ENCODE results near the gene RTN4R.

DNA sequence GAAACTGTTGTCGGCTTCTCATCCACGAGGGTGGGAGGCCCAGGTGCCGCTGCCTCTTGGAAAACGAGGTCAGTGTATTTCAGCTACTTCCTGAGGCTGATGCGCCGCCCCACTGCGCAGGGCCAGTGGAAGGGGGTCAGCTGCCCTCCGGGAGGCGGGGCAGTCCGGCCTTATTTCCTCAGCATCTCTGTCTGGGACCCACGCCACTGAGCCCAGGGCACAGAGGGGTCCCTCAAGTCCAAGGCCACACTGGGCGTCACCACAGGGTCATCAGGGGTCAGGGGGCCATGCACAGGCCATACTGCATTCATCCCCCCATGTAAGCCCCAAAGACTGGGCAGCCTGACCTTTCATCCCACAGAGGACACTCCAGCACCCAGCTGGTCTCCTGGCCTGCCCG, 12.1 kb downstream of the RTN4R start:
- TF ChIP-seq POLR2AphosphoS5 (IDR thresholded peaks at IDR 0.05) (no peak), POLR2A (IDR thresholded peaks at IDR 0.05; ENCODE audit: low read depth) (no peak), CTCF (IDR thresholded peaks at IDR 0.05) (no peak)
